Activated naive CD4-positive, alpha-beta T cell treated with anti-CD3 and anti-CD28 coated beads for 36 hours (primary cell): ENCODE results near the gene LIN7C. TPM values are rescaled to one million over a fixed set of nuclear protein-coding genes. Genes with fewer than 3 reads are reported as not detected.
A peak's percentile ranks its signal among the peaks of the same experiment; 100 is the strongest.
"Not testable (repeated sequence)": the region's sequence is repeated elsewhere in the genome, so short reads cannot be mapped to it uniquely, and the experiment has no call there.

ENCODE experiments used
- CTCF ChIA-PET: fragments of 350-600 bp; sonication (Branson Sonifier 250); formaldehyde crosslinking; loops from one replicate; lab custom pipeline; 2021; ENCODE audit warnings: antibody characterized with exemption; lab: Charles Lee
- DNase-seq: peaks from one replicate; pipeline ENCODE4 v3.0.0-alpha.2; 2020
- H3K27ac Mint-ChIP-seq: one replicate; pipeline ENCODE4 v1.8.0; 2021; ENCODE audit warnings: mild to moderate bottlenecking, mixed read lengths
- H3K27me3 Mint-ChIP-seq: one replicate; pipeline ENCODE4 v1.8.0; 2021; ENCODE audit warnings: low read depth, mixed read lengths
- H3K36me3 Mint-ChIP-seq: one replicate; pipeline ENCODE4 v1.8.0; 2021; ENCODE audit warnings: low read depth, mixed read lengths
- H3K4me1 Mint-ChIP-seq: one replicate; pipeline ENCODE4 v1.8.0; 2021; ENCODE audit warnings: low read depth, mixed read lengths
- H3K4me3 Mint-ChIP-seq: one replicate; pipeline ENCODE4 v1.8.0; 2021; ENCODE audit warnings: mild to moderate bottlenecking, moderate library complexity, mixed read lengths
- H3K9me3 Mint-ChIP-seq: one replicate; pipeline ENCODE4 v1.8.0; 2021; ENCODE audit warnings: mixed read lengths
- intact Hi-C: fragments of 100-400 bp; cut with micrococcal nuclease; formaldehyde crosslinking; loops from one replicate; pipeline ENCODE4 v1.15.1; 2023
- total RNA-seq, 2 experiments: library from RNA; stranded (reverse); gene quantifications; one replicate each; pipeline ENCODE4 v1.2.3, GENCODE V29; 2021

Gene LIN7C
- total RNA-seq, 2 experiments from 2014 or later = 30.5 to 31.1 TPM

- H3K4me1 Mint-ChIP-seq = no peaks in the 10 kb centered on the region
These were observed 20.0 kb upstream of the LIN7C start for GRCh38 chr11:27526535-27526934.

GRCh38 chr11:27525824-27526516 lies 19.4 kb upstream of the LIN7C start:
- no peaks in the 10 kb centered on the region for H3K36me3 Mint-ChIP-seq
- H3K4me1 Mint-ChIP-seq = no peaks in the 10 kb centered on the region
- H3K27me3 Mint-ChIP-seq = peaks cover 2% of the 10 kb centered on the region
- intact Hi-C loops = no loop called here
- no peaks in the 10 kb centered on the region for H3K9me3 Mint-ChIP-seq
- H3K27ac Mint-ChIP-seq = no peak overlapping the region
- DNase-seq = no peak
- CTCF ChIA-PET = no interaction called here
- no peak overlapping the region for H3K4me3 Mint-ChIP-seq

More at GRCh38 chr11:27526535-27526934, 20.0 kb upstream of the LIN7C start:
- Mint-ChIP-seq H3K27ac (no peak overlapping the region), H3K36me3 (no peaks in the 10 kb centered on the region), H3K9me3 (no peaks in the 10 kb centered on the region), H3K4me3 (no peak overlapping the region), H3K27me3 (peaks cover 2% of the 10 kb centered on the region)
- CTCF ChIA-PET = no interaction called here
- DNase-seq = no peak
- intact Hi-C loops = no loop called here

DNA sequence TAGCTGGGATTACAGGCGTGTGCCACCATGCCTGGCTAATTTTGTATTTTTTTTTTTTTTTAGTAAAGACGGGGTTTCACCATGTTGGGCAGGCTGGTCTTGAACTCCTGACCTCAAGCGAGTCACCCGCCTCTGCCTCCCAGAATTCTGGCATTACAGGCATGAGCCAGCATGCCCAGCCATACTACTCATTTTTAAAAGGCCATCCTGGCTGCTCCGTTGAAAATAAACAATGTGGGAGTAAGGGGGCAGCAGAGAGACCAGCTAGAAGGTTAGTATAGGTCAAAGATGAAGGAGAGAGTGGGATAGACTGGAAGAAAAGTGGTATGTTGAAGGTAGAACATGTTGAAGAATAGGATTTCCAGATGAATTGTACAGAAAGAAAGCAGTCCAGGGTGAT lies 17.6 kb upstream of the LIN7C start:
- Mint-ChIP-seq H3K27ac (no peak overlapping the region), H3K27me3 (peaks cover 2% of the 10 kb centered on the region), H3K4me1 (no peaks in the 10 kb centered on the region), H3K36me3 (peaks cover 2% of the 10 kb centered on the region), H3K4me3 (no peak overlapping the region), H3K9me3 (no peaks in the 10 kb centered on the region)
- intact Hi-C loops = no loop called here
- CTCF ChIA-PET = interaction anchor here (0.9 kb wide), 1 partner anchor 118 kb away, joined by 3 read pairs; no protein-coding TSS in a partner anchor
- DNase-seq = no peak

GRCh38 chr11:27520226-27520625 lies 13.7 kb upstream of the LIN7C start:
- intact Hi-C loops = no loop called here
- peaks cover 2% of the 10 kb centered on the region for H3K36me3 Mint-ChIP-seq
- no peak for DNase-seq
- CTCF ChIA-PET = interaction anchor here (0.7 kb wide), 1 partner anchor 24 kb away, joined by 9 read pairs; no protein-coding TSS in a partner anchor
- no peaks in the 10 kb centered on the region for H3K9me3 Mint-ChIP-seq
- H3K27ac Mint-ChIP-seq = no peak overlapping the region
- peaks cover 7% of the 10 kb centered on the region for H3K27me3 Mint-ChIP-seq
- no peak overlapping the region for H3K4me3 Mint-ChIP-seq
- no peaks in the 10 kb centered on the region for H3K4me1 Mint-ChIP-seq

DNA sequence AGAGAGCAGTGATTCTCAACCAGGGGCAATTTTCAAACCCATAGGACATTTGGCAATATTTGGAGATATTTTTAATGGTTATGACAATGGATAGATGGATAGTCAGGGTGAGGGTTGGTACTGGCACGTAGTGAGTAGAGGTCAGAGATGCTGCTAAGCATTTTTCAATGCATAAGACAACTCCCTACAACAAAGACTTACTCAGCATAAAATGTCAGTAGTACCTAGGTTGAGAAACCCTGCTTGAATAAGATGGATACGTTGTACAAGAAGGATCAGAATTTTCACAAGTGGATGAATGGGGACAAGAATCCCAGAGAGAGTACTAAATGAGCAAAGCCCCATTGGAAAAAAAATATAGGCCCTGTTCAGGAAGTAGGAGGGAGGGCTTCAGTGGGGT lies 11.9 kb upstream of the LIN7C start:
- Mint-ChIP-seq H3K4me1 (no peaks in the 10 kb centered on the region), H3K9me3 (no peaks in the 10 kb centered on the region), H3K27ac (no peak overlapping the region), H3K27me3 (peaks cover 7% of the 10 kb centered on the region), H3K4me3 (no peak overlapping the region), H3K36me3 (peaks cover 2% of the 10 kb centered on the region)
- DNase-seq = no peak
- intact Hi-C loops = no loop called here
- CTCF ChIA-PET = no interaction called here

DNA sequence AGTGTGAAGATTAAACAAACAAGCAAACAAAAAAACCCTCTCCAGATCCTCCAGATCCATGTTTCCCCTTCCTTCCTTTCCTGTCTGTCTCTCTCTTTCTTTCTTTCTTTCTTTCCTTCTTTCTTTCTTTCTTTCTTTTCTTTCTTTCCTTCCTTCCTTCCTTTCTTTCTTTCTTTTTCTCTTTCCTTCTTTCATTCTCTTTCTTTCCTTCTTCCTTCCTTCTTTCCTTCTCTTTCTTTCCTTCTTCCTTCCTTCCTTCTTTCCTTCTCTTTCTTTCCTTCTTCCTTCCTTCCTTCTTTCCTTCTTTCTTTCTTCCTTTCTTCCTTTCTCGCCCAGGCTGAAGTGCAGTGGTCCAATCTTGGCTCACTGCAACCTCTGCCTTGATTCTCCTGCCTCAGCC lies 10.9 kb upstream of the LIN7C start:
- H3K9me3 Mint-ChIP-seq, H3K4me1 Mint-ChIP-seq, H3K36me3 Mint-ChIP-seq, DNase-seq, H3K27me3 Mint-ChIP-seq, H3K27ac Mint-ChIP-seq, CTCF ChIA-PET, intact Hi-C loops, H3K4me3 Mint-ChIP-seq: not testable (repeated sequence)

- no peak for DNase-seq
- peaks cover 1% of the 10 kb centered on the region for H3K36me3 Mint-ChIP-seq
- intact Hi-C loops = no loop called here
- H3K27ac Mint-ChIP-seq = no peak overlapping the region
- H3K9me3 Mint-ChIP-seq = no peaks in the 10 kb centered on the region
- no peaks in the 10 kb centered on the region for H3K4me1 Mint-ChIP-seq
- no peak overlapping the region for H3K4me3 Mint-ChIP-seq
- CTCF ChIA-PET = no interaction called here
- H3K27me3 Mint-ChIP-seq = peaks cover 7% of the 10 kb centered on the region
These were observed 8.0 kb upstream of the LIN7C start for GRCh38 chr11:27514558-27514957.

DNA sequence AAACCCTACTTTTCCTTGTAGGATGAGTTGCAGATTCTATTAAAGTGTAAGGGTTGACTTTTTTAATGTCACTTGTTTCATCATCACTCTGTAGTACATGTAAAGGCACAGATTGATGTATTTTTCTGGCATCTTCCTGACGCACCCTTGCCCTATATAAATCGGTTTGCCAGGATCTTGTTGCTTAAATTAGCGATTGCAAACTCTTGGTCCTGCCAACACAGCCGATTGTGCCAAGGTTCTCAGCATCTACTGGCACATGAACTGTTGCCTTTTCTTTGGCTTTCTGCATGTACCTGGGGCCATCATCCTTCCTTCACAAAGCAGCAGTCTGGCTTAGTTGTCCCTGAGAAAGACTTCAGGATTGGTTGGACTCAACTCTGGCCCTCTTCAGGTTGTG lies 7.5 kb upstream of the LIN7C start:
- peaks cover 1% of the 10 kb centered on the region for H3K36me3 Mint-ChIP-seq
- H3K4me1 Mint-ChIP-seq = no peaks in the 10 kb centered on the region
- H3K4me3 Mint-ChIP-seq = no peak overlapping the region
- no peaks in the 10 kb centered on the region for H3K9me3 Mint-ChIP-seq
- H3K27ac Mint-ChIP-seq = no peak overlapping the region
- CTCF ChIA-PET = no interaction called here
- DNase-seq = no peak
- intact Hi-C loops = no loop called here
- peaks cover 7% of the 10 kb centered on the region for H3K27me3 Mint-ChIP-seq

DNA sequence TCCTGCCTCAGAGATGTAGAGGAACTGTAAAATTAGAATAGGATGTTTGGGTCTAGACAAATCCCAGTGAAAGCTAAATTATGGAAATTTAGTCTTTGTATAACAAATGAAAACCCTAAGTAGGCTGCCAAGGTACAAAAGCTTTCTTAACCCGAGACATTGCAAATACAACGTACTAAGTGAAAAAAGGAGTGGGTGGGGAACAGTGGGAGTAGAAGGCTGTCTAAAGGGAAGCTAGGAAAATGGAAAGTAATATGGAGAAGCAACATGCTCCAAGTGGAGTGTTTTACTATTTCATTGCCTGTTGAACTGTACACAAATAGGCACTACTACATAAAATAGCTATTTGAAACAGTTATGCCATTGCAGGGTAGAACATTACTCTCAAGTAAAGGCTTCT lies 6.8 kb upstream of the LIN7C start:
- Mint-ChIP-seq H3K4me3 (no peak overlapping the region), H3K9me3 (no peaks in the 10 kb centered on the region), H3K27ac (no peak overlapping the region), H3K4me1 (peaks cover 4% of the 10 kb centered on the region), H3K27me3 (peaks cover 4% of the 10 kb centered on the region), H3K36me3 (peaks cover 3% of the 10 kb centered on the region)
- CTCF ChIA-PET = no interaction called here
- no peak for DNase-seq
- intact Hi-C loops = no loop called here

GRCh38 chr11:27512238-27512637 lies 5.7 kb upstream of the LIN7C start:
- CTCF ChIA-PET = no interaction called here
- Mint-ChIP-seq H3K4me3 (no peak overlapping the region), H3K27ac (no peak overlapping the region), H3K36me3 (peaks cover 3% of the 10 kb centered on the region), H3K4me1 (peaks cover 13% of the 10 kb centered on the region), H3K27me3 (no peaks in the 10 kb centered on the region), H3K9me3 (no peaks in the 10 kb centered on the region)
- DNase-seq = no peak
- intact Hi-C loops = no loop called here

GRCh38 chr11:27509908-27510307 lies 3.3 kb upstream of the LIN7C start:
- Mint-ChIP-seq H3K27me3 (no peaks in the 10 kb centered on the region), H3K36me3 (peaks cover 3% of the 10 kb centered on the region), H3K4me1 (peaks cover 21% of the 10 kb centered on the region), H3K27ac (no peak overlapping the region), H3K4me3 (no peak overlapping the region), H3K9me3 (no peaks in the 10 kb centered on the region)
- CTCF ChIA-PET = interaction anchor here (0.7 to 1.2 kb wide), 2 partner anchors 11 to 1071 kb away, joined by 3 to 7 read pairs; no protein-coding TSS in a partner anchor
- intact Hi-C loops = no loop called here
- DNase-seq = no peak

- CTCF ChIA-PET = no interaction called here
- peaks cover 36% of the 10 kb centered on the region for H3K4me1 Mint-ChIP-seq
- intact Hi-C loops = no loop called here
These were observed 1.2 kb upstream of the LIN7C start for GRCh38 chr11:27507557-27508322.

More at GRCh38 chr11:27507557-27508322, 1.2 kb upstream of the LIN7C start:
- Mint-ChIP-seq H3K27ac (peak overlapping the region; percentile 95), H3K36me3 (peaks cover 4% of the 10 kb centered on the region), H3K27me3 (no peaks in the 10 kb centered on the region), H3K4me3 (peak overlapping the region; percentile 96), H3K9me3 (no peaks in the 10 kb centered on the region)
- no peak for DNase-seq
